GM18526 (cell line): ENCODE data around the gene SCML1.

Source experiments
- POLR2A ChIP-seq: IDR thresholded peaks from 3 replicates; pipeline ENCODE4 v1.6.1; 2011; ENCODE audit not compliant: insufficient read length; ENCODE audit errors: extremely low read depth

The SCML1 gene

DNA sequence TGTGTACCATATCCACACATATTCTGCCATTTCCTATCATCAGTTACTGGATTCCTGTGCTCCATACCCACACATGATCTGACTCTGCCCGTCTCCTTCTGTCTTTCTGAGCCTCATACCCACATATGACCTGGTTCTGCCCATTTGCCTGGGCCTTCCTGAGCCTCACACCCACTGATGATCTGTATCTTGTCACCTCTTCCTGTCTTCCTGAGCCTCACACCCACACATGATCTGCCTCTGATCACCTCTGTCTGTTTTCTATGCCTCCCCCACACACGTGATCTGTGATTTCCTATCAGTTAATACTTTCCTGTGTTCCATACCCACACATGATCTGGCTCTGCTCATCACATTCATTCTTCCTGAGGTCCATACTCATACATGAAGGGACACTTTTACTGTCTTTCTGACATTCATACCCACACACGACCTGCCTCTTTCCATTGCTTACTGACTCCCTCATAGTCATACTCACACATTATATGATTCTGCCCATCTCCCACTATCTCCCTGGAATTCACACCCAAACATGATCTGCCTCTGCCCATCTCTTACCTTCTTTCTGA is 32.5 kb downstream of the SCML1 start:
- no peak for TF ChIP-seq POLR2A

GRCh38 chrX:17773221-17773876 is 36.1 kb downstream of the SCML1 start:
- TF ChIP-seq POLR2A = no peak

- no peak for TF ChIP-seq POLR2A
Observed at GRCh38 chrX:17774053-17774452, 36.8 kb downstream of the SCML1 start.

GRCh38 chrX:17778997-17779396 is 41.7 kb downstream of the SCML1 start:
- TF ChIP-seq POLR2A = no peak

DNA sequence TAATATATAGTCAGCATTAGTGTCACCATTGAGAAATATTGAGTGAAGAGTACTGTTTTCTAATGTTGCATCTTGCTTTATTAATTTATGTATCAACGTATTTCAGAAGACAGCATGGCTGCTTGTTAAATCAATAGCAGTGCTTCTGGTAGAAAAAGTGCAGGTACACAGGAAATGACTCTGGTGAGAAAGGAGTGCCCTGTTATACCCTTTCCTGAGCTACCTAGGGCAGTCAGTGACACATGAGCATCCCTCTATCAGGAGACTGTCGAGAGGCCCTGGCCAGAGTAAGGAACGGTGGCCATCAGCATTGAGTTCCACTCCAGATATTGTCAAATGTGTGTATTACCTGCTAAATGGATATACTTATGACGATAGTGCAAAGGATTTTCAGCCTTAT is 42.1 kb downstream of the SCML1 start:
- TF ChIP-seq POLR2A = no peak

DNA sequence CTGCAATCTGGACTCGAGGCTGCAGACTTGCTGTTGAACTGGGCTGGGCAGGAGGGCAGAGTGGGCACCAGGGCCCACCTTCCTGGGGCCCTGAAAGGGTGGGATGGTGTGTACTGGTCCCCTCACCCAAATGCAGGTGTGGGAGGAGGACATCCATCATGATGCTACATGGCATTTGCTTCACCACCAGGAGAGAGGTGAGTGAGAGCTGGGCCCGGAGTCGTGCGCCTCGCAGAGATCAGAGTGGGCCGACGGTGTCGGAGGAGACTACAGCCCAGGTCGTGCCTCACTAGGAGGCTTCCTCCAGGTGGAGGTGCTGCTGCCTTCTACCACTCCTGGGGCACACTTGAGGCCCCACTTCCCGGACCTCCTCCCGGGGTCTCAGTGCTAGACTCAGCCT is 50.3 kb downstream of the SCML1 start:
- TF ChIP-seq POLR2A = no peak

GRCh38 chrX:17788439-17788838 is 51.1 kb downstream of the SCML1 start:
- TF ChIP-seq POLR2A = no peak

DNA sequence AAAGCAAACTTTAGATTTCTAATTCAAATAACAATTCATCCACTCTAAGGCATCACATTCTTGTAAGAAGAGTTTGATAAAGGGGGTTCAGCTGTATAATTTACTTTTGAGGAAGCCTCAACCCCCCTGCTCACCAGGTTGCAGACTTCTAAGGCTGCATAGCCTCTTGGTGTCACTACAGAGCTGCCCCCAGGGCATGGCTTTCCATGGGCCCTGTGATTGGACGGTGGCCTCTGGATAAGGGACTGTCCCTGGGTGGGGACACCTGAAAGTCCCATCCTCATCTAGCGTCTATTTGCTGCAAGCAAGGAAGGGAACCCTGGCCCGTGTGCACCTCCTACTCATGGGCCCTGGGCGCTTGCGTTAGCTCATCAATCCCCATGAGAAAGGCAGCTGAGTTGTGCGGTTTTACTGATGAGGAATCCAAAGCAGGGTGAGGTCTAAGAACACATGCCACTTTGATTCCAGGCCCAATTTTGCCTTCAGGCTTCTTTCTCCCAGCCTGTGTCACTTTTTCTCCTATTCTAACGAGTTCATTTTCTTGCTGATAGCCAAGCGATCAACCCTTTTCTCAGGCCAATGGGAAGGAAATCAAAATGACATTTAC is 51.8 kb downstream of the SCML1 start:
- TF ChIP-seq POLR2A = no peak

GRCh38 chrX:17792826-17793225 is 55.5 kb downstream of the SCML1 start:
- TF ChIP-seq POLR2A = no peak

DNA sequence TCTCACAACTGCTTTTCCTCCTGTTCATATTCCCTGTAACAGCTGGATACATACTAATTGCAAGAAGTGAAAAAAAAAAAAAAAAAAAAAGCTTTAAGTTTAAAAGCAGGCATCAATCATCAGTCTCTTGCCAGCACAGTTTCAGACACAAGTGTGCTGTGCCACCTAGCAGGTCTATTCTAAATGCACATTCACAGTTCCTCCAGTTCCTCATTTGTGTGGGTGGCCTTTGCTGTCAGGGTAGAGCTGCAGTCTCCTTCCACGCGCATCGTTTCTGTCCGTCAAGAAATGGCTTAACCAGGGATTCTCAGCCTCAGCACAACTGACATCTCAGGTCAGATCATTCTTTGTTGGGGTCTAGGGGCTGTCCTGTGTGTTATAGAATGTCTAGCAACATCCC is 61.6 kb downstream of the SCML1 start:
- no peak for TF ChIP-seq POLR2A

DNA sequence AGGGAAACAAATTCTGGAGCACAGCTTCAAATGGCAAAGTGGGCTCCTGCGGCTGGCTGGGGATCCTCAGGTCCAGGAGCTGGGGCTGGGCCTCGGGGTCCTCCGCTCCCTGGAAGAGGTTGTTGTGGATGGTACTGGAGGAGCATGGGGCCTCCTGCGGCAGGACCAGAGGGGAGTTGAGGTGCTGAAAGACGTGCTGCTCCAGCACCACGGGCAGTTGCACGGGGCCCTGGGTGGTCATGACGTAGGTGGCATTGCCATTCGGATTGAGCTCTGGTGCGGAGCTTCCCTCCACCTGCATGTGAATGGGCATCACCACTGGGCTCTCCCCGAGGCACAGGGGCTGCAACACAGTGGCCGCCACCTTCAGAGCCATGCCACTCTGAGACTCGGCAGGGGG is 64.1 kb downstream of the SCML1 start:
- TF ChIP-seq POLR2A = no peak

- TF ChIP-seq POLR2A = no peak
Observed at GRCh38 chrX:17802756-17803155, 65.5 kb downstream of the SCML1 start.

DNA sequence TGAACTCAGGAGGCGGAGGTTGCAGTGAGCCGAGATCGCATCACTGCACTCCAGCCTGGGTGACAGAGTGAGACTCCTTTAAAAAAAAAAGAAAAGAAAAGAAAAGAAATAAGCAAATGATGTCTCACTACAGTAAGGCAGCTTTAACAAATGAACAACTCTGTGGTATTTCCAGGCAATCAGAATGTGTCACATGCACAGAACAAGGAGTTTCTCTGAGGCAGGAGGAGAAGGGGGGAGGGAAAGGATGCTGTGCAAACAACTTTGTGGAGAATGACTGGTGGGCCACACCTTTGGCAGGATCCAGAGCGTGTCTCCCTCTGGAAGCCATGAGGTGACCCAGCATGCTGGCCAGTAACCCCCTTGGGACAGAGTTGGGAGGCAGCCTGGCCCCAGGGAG is 66.2 kb downstream of the SCML1 start:
- no peak for TF ChIP-seq POLR2A
